OCI-LY7 (cell line): ENCODE measurements around the gene ARL4A. TPM values are rescaled to one million over a fixed set of nuclear protein-coding genes. Genes with fewer than 3 reads are reported as not detected.

ENCODE experiments used
- BruUV-seq: library from RNA; stranded (reverse); fragments of 400-500 nt; replicated peaks from 2 replicates; lab custom pipeline; 2021; lab: Mats Ljungman, UMichigan
- CTCF ChIA-PET: fragments of 300-600 bp; sonication (Branson Sonifier 250); formaldehyde crosslinking; loops from one replicate; lab custom pipeline; 2022; ENCODE audit warnings: antibody characterized with exemption; ENCODE audit not compliant: unreplicated experiment; lab: Charles Lee
- POLR2A ChIA-PET: fragments of 300-600 bp; sonication (Branson Sonifier 250); formaldehyde crosslinking; loops from one replicate; lab custom pipeline; 2022; ENCODE audit warnings: antibody characterized with exemption; lab: Charles Lee
- DNase-seq: peaks from one replicate; pipeline ENCODE4 v3.0.0-alpha.2; 2015; ENCODE audit warnings: low spot score
- H2AFZ ChIP-seq: fragments of 200-600 bp; sonication (generic), shearing (Covaris generic); 2 replicates; pipeline ENCODE4 v1.6.1; 2014; ENCODE audit warnings: mild to moderate bottlenecking, antibody characterized with exemption, low read length, moderate library complexity
- H3K27ac ChIP-seq: fragments of 200-600 bp; sonication (generic); 2 replicates; pipeline ENCODE4 v1.5.1; 2014; ENCODE audit warnings: mixed run types, low read depth, mild to moderate bottlenecking, moderate library complexity, low read length, inconsistent platforms; ENCODE audit not compliant: poor library complexity, severe bottlenecking
- H3K36me3 ChIP-seq: fragments of 200-600 bp; sonication (generic); 2 replicates; pipeline ENCODE4 v1.6.1; 2014; ENCODE audit warnings: mild to moderate bottlenecking, antibody characterized with exemption, low read length, moderate library complexity, mixed read lengths; ENCODE audit not compliant: insufficient read depth
- H3K4me1 ChIP-seq: fragments of 200-600 bp; sonication (generic); 2 replicates; pipeline ENCODE4 v1.5.1; 2014; ENCODE audit warnings: mild to moderate bottlenecking, low read length; ENCODE audit not compliant: insufficient read depth, poor library complexity, severe bottlenecking
- H3K4me2 ChIP-seq: fragments of 200-600 bp; sonication (generic); 2 replicates; pipeline ENCODE4 v1.6.1; 2014; ENCODE audit warnings: mild to moderate bottlenecking, low read length
- H3K4me3 ChIP-seq: fragments of 200-600 bp; sonication (generic); 2 replicates; pipeline ENCODE4 v1.5.1; 2014; ENCODE audit warnings: mild to moderate bottlenecking, low read depth, low read length; ENCODE audit not compliant: poor library complexity, severe bottlenecking
- H3K79me2 ChIP-seq: fragments of 200-600 bp; sonication (generic); 2 replicates; pipeline ENCODE4 v1.6.1; 2016; ENCODE audit warnings: low read depth, mild to moderate bottlenecking, low read length, moderate library complexity, mixed read lengths; ENCODE audit not compliant: insufficient read depth
- H3K9me2 ChIP-seq: fragments of 200-600 bp; sonication (generic); 2 replicates; pipeline ENCODE4 v1.6.1; 2016; ENCODE audit warnings: mild to moderate bottlenecking, low read length, mixed read lengths; ENCODE audit not compliant: insufficient read depth
- H3K9me3 ChIP-seq: fragments of 200-600 bp; sonication (generic); 2 replicates; pipeline ENCODE4 v1.6.1; 2014; ENCODE audit warnings: mild to moderate bottlenecking, mixed run types, low read length, mixed read lengths
- H4K20me1 ChIP-seq: fragments of 200-600 bp; sonication (generic); 2 replicates; pipeline ENCODE4 v1.6.1; 2014; ENCODE audit warnings: mild to moderate bottlenecking, antibody characterized with exemption, low read length, moderate library complexity, mixed read lengths; ENCODE audit not compliant: insufficient read depth
- EZH2phosphoT487 ChIP-seq: fragments of 200-600 bp; sonication (generic); IDR thresholded peaks from 2 replicates; pipeline ENCODE4 v1.6.1; 2018; ENCODE audit warnings: low read depth, borderline replicate concordance, mild to moderate bottlenecking, mixed run types, antibody characterized with exemption, low read length, moderate library complexity, mixed read lengths
- intact Hi-C: fragments of 100-400 bp; cut with micrococcal nuclease; formaldehyde crosslinking; loops from one replicate; pipeline ENCODE4 v1.10.0; 2022; ENCODE audit not compliant: unreplicated experiment
- total RNA-seq, 2 experiments: library from RNA; depleted of rRNA in 1 of 2; stranded (reverse); fragments of >200 nt in 1 of 2; shearing (Covaris generic) in 1 of 2; gene quantifications; 2 replicates each; pipeline ENCODE4 v1.2.3, GENCODE V29; 2014 to 2022
- TF ChIP-seq, protein P1 (sequence below): fragments of 200-600 bp; sonication (generic); conservative IDR thresholded peaks from 2 replicates; pipeline ENCODE4 v1.5.1; 2014; ENCODE audit warnings: mild to moderate bottlenecking, antibody characterized with exemption, low read length, moderate library complexity, mixed read lengths

ARL4A gene
- total RNA-seq, 2 experiments from 2014 or later: 5.5 to 10.1 TPM

DNA sequence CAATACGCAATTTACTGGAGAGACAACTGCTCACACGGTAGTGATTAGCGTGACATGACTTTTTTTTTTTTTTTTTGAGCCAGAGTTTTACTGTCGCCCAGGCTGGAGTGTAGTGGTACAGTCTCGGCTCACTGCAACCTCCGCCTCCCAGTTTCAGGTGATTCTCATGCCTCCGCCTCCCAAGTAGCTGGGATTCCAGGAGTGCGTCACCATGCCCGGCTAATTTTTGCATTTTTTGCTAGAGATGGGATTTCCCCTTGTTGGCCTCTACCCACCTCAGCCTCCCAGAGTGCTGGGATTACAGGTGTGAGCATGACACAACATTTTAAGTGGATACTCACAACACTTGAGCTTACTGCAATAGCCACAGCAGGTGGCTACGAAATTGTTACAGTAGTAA is 11.9 kb downstream of the ARL4A start:
- TF ChIP-seq, protein P1, sequence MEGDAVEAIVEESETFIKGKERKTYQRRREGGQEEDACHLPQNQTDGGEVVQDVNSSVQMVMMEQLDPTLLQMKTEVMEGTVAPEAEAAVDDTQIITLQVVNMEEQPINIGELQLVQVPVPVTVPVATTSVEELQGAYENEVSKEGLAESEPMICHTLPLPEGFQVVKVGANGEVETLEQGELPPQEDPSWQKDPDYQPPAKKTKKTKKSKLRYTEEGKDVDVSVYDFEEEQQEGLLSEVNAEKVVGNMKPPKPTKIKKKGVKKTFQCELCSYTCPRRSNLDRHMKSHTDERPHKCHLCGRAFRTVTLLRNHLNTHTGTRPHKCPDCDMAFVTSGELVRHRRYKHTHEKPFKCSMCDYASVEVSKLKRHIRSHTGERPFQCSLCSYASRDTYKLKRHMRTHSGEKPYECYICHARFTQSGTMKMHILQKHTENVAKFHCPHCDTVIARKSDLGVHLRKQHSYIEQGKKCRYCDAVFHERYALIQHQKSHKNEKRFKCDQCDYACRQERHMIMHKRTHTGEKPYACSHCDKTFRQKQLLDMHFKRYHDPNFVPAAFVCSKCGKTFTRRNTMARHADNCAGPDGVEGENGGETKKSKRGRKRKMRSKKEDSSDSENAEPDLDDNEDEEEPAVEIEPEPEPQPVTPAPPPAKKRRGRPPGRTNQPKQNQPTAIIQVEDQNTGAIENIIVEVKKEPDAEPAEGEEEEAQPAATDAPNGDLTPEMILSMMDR: no peak
- TF ChIP-seq EZH2phosphoT487: no peak
- no peak for DNase-seq
- no peaks in the 10 kb centered on the region for H3K4me1 ChIP-seq
- H3K4me2 ChIP-seq: no peak overlapping the region
- no peak overlapping the region for H2AFZ ChIP-seq
- intact Hi-C loops: no loop called here
- no peaks in the 10 kb centered on the region for H3K9me2 ChIP-seq
- H3K4me3 ChIP-seq: no peak overlapping the region
- ChIA-PET CTCF (no interaction called here), POLR2A (interaction anchor here (0.6 kb wide), 1 partner anchor 460 kb away, joined by 3 read pairs; no protein-coding TSS in a partner anchor)
- H3K27ac ChIP-seq: no peak overlapping the region
- H3K36me3 ChIP-seq: no peaks in the 10 kb centered on the region
- no peaks in the 10 kb centered on the region for H4K20me1 ChIP-seq
- no peaks in the 10 kb centered on the region for H3K9me3 ChIP-seq
- no peaks in the 10 kb centered on the region for H3K79me2 ChIP-seq
- BruUV-seq: no TSS peak

DNA sequence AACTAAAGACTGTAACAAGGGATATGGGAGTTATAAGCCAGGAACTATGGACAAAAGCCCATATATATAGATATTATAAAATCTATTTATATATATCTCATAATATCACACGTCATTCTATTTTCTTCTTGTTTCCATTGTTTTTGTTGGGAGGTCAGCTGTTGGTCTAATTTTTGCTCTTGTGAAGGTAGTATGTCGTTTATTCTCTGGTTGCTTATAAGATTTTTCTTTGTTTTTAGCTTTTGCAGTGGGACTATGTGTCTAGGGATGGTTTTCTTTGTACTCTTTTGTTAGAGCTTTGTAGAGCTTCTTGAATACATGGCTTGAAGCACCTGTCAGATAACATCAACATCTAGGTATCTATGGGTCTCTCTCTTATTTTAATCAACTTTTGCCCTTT is 14.0 kb downstream of the ARL4A start:
- H3K9me3 ChIP-seq: no peaks in the 10 kb centered on the region
- POLR2A ChIA-PET: interaction anchor here (0.9 kb wide), 1 partner anchor 15 kb away, joined by 3 read pairs; no protein-coding TSS in a partner anchor
- CTCF ChIA-PET: no interaction called here
- no peaks in the 10 kb centered on the region for H4K20me1 ChIP-seq
- H3K4me2 ChIP-seq: no peak overlapping the region
- no peaks in the 10 kb centered on the region for H3K79me2 ChIP-seq
- H3K36me3 ChIP-seq: no peaks in the 10 kb centered on the region
- no peaks in the 10 kb centered on the region for H3K4me1 ChIP-seq
- TF ChIP-seq EZH2phosphoT487: no peak
- TF ChIP-seq, protein P1: no peak
- H3K4me3 ChIP-seq: no peak overlapping the region
- intact Hi-C loops: no loop called here
- DNase-seq: no peak
- no TSS peak for BruUV-seq
- no peak overlapping the region for H3K27ac ChIP-seq
- no peak overlapping the region for H2AFZ ChIP-seq
- H3K9me2 ChIP-seq: no peaks in the 10 kb centered on the region

DNA sequence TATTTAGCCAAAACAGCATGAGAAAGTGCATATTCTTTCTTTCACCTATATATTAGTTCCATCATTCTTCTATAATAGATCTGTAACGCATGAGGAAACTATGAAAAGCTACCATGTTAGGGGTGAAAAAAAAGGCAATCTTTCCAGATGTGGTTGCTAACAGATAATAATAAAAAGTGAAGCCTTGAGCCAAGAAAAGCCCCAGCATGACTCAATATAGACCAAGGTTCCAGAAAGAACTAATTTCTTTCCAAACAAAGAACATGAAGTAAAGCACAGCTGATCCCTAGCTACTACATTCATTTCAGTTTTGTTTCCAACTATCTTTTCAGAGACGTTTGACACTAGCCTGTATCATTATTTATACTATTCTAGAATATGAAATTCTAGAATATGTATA is 16.4 kb downstream of the ARL4A start:
- H2AFZ ChIP-seq: no peak overlapping the region
- H3K79me2 ChIP-seq: no peaks in the 10 kb centered on the region
- H3K4me2 ChIP-seq: no peak overlapping the region
- no peak overlapping the region for H3K27ac ChIP-seq
- no peaks in the 10 kb centered on the region for H4K20me1 ChIP-seq
- no peak overlapping the region for H3K4me3 ChIP-seq
- no TSS peak for BruUV-seq
- DNase-seq: no peak
- ChIA-PET CTCF (no interaction called here), POLR2A (no interaction called here)
- H3K9me3 ChIP-seq: no peaks in the 10 kb centered on the region
- TF ChIP-seq EZH2phosphoT487: no peak
- intact Hi-C loops: no loop called here
- no peaks in the 10 kb centered on the region for H3K36me3 ChIP-seq
- no peaks in the 10 kb centered on the region for H3K9me2 ChIP-seq
- H3K4me1 ChIP-seq: no peaks in the 10 kb centered on the region
